Neutrophil (primary cell): ENCODE results near the gene RTL1.

Experiments used
- H3K27ac ChIP-seq: fragments of 200-600 bp; sonication (generic); 2 replicates; pipeline ENCODE4 v1.5.1; 2016; ENCODE audit warnings: mild to moderate bottlenecking, moderate library complexity
- H3K27me3 ChIP-seq: fragments of 200-600 bp; sonication (generic); 2 replicates; pipeline ENCODE4 v1.6.0; 2016; ENCODE audit warnings: mild to moderate bottlenecking
- H3K36me3 ChIP-seq: fragments of 200-600 bp; sonication (generic); 2 replicates; pipeline ENCODE4 v1.5.1; 2017
- H3K4me1 ChIP-seq, 2 experiments: fragments of 200-600 bp in 1 of 2; sonication (generic) in 1 of 2; 1 replicate in 1 of 2; 2 replicates in 1 of 2; pipeline versions ENCODE4 v1.5.1 to v1.6.1; 2013 to 2016; ENCODE audit warnings: low read depth in 1 of 2, low read length in 1 of 2, mild to moderate bottlenecking in 1 of 2, moderate library complexity in 1 of 2; ENCODE audit not compliant: control insufficient read depth in 1 of 2, insufficient read depth in 1 of 2
- H3K4me3 ChIP-seq, 2 experiments: fragments of 200-600 bp in 1 of 2; sonication (generic) in 1 of 2; 1 replicate in 1 of 2; 2 replicates in 1 of 2; pipeline ENCODE4 v1.5.1; 2013 to 2016; ENCODE audit warnings: low read depth in 1 of 2, low read length in 1 of 2, mild to moderate bottlenecking in 1 of 2, moderate library complexity in 1 of 2
- H3K9me3 ChIP-seq: fragments of 200-600 bp; sonication (generic); 2 replicates; pipeline ENCODE4 v1.5.1; 2016
- TF ChIP-seq, protein P1 (sequence below): fragments of 200-600 bp; sonication (generic); IDR thresholded peaks from 2 replicates; pipeline ENCODE4 v1.5.1; 2016; ENCODE audit warnings: antibody characterized with exemption

The RTL1 gene

DNA sequence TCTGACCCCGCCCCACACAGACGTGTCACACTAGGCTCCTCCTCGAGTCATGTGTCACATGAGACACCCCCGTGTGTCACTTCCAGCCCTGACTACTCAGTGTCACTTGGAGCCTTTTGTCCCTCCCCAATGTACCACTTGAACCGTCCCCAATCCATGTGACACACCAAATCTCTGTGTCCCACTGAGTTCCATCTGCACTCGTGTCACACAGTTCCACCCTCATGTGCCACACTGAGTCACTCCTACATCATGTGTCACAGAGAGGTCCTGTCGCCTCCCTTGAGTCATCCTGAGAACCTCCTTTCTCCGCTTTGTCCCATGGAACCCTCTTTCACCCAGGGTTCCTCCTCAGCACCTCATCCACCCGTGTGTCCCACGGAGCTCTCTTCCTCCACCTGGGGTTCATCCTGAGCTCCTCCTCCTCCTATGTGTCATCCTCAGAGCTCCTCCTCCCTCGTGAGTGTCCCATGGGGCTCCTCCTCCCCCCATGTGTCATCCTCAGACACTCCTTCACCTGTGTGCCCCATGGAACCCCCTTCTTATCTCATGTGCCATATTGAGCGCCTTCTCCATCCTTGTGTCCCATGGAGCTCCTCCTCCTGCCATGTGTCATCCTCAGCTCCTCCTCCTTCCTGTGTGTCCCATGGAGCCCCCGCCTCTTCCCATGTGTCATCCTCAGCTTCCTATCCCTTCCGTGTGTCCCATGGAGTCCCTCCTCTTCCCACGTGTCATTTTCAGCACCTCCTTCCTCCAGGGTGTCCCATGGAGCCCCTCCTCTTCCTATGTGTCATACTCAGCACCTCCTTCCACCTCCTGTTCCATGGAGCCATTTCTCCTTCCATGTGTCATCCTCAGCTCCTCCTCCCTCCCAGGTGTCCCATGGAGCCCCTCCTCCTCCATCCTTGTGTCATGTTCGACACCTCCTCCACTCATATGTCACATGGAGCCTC, 32.0 kb downstream of the RTL1 start:
- Histone ChIP-seq H3K4me3 (no peak overlapping the region), H3K36me3 (no peaks in the 10 kb centered on the region), H3K9me3 (no peaks in the 10 kb centered on the region), H3K4me1 (no peaks in the 10 kb centered on the region), H3K27me3 (no peaks in the 10 kb centered on the region), H3K27ac (no peak overlapping the region)
- TF ChIP-seq, protein P1, sequence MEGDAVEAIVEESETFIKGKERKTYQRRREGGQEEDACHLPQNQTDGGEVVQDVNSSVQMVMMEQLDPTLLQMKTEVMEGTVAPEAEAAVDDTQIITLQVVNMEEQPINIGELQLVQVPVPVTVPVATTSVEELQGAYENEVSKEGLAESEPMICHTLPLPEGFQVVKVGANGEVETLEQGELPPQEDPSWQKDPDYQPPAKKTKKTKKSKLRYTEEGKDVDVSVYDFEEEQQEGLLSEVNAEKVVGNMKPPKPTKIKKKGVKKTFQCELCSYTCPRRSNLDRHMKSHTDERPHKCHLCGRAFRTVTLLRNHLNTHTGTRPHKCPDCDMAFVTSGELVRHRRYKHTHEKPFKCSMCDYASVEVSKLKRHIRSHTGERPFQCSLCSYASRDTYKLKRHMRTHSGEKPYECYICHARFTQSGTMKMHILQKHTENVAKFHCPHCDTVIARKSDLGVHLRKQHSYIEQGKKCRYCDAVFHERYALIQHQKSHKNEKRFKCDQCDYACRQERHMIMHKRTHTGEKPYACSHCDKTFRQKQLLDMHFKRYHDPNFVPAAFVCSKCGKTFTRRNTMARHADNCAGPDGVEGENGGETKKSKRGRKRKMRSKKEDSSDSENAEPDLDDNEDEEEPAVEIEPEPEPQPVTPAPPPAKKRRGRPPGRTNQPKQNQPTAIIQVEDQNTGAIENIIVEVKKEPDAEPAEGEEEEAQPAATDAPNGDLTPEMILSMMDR = no peak

- Histone ChIP-seq H3K27me3 (peaks cover 1% of the 10 kb centered on the region), H3K27ac (no peak overlapping the region), H3K9me3 (no peaks in the 10 kb centered on the region), H3K4me3 (no peak overlapping the region), H3K4me1 (no peaks in the 10 kb centered on the region), H3K36me3 (no peaks in the 10 kb centered on the region)
- TF ChIP-seq, protein P1 = no peak
These were observed 34.7 kb downstream of the RTL1 start for GRCh38 chr14:100868621-100869370.

DNA sequence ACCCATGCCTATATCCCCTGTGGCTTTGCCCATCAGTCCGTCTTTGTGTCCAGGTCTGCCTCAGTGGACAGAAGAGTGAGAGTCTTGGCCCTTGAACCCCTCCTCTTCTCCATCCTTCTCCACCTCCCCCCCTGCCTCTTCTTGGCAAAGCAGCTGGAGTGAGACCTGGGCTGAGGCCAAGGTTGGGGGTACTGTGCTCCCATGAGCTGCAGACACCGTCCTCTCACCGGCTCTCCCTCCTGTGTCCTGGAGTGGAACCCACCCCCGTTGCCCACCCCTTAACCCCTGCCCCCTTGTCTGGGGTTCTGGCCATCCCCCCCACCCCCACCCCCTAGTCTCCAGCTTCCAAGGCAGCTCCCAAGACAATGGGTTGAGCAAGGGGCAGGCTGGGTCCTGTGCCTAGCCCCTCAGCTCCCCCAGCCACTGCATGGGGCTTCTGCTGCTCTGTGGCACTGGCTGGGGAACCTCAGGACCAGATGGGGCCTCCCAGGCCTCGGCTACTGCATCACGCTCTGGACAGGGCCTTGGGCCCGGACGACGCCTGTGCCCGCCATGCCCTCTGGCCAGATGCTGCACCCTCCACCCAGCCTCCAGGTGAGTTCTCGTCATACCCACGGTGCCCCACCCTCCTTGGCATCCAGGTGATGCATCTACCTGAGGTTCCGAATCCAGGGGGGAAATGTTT, 35.7 kb downstream of the RTL1 start:
- peaks cover 7% of the 10 kb centered on the region for H3K27me3 ChIP-seq
- H3K4me1 ChIP-seq = no peaks in the 10 kb centered on the region
- no peaks in the 10 kb centered on the region for H3K9me3 ChIP-seq
- H3K4me3 ChIP-seq = no peak overlapping the region
- no peak overlapping the region for H3K27ac ChIP-seq
- TF ChIP-seq, protein P1 = no peak
- no peaks in the 10 kb centered on the region for H3K36me3 ChIP-seq

- peaks cover 7% of the 10 kb centered on the region for H3K27me3 ChIP-seq
These were observed 36.6 kb downstream of the RTL1 start for GRCh38 chr14:100866666-100867630.

More at GRCh38 chr14:100866666-100867630, 36.6 kb downstream of the RTL1 start:
- H3K27ac ChIP-seq = no peak overlapping the region
- no peaks in the 10 kb centered on the region for H3K4me1 ChIP-seq
- H3K9me3 ChIP-seq = no peaks in the 10 kb centered on the region
- TF ChIP-seq, protein P1 = no peak
- H3K4me3 ChIP-seq = no peak overlapping the region
- no peaks in the 10 kb centered on the region for H3K36me3 ChIP-seq
